Measurements from ENCODE around the gene MTREX. TPM values are rescaled to one million over a fixed set of nuclear protein-coding genes. Genes with fewer than 3 reads are reported as not detected.

Gene MTREX
- total and polyA plus RNA-seq, 10 of the 15 experiments (the other 5 are each of a cell fraction or from before 2014, with no cell fraction given): 20.1 to 102 (median 49.0) TPM

DNA sequence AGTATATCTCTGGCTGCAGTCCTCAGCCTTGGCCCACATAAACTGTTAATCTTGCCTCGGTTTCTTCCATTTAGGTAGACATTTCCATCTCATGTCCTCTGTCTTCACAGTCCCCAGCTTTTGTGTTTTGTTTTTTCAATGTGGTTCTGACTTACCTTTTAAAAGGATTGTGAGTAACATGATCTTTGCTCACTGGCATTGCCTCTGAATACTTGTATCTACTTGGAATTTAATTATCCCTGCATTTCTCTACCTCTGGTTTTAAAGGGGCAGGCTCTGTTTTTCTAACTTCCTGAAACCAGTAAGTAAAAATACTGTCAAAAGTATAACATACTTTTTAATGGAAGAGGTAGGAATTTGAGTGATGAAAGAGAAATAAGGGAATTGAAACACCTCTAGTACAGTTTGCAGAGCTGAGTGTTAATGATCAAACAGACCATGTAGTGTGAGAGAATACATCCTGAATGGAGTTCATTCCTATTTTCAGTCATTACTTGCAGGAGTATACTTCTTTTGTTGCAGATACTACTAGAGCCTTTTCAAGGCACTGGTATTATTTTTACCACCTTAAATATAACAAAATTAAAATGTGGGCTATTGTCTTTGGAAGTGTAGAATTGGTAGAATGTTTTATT, 62.6 kb downstream of the MTREX start (continued):
- TF ChIP-seq YY1 (IDR thresholded peaks at IDR 0.05; ENCODE audit: low read depth, low read length) (no peak), SUZ12 (IDR thresholded peaks at IDR 0.05; ENCODE audit: unreplicated experiment) (no peak), NR2C1 (IDR thresholded peaks at IDR 0.05) (no peak), FOS (IDR thresholded peaks at IDR 0.05; ENCODE audit: borderline replicate concordance, extremely low read depth, insufficient read length) (no peak), MYB (IDR thresholded peaks at IDR 0.05; ENCODE audit: borderline replicate concordance, low read depth, low read length) (no peak), ZNF622 (IDR thresholded peaks at IDR 0.05) (no peak)

DNA sequence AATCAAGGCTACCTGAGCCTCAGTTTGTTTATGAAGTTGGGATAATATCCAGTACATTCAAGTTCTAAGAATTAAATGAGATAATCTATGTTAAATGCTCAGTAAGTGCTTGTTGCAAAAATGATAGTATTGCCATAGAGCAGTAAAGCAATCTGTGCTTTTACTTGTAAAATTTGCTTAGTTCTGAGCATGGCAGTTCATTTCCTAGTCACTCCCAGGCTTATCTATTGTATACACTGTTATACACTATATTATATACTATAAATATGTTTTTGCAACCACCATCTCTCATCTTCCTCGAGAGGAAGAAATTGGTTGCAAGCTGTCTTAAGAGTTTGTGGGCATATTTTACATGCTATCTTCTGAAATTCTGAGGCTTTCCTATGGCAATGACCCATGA, 63.4 kb downstream of the MTREX start:
- TF ChIP-seq SREBF2 (IDR thresholded peaks at IDR 0.05; ENCODE audit: low read length) (no peak), NR2C1 (IDR thresholded peaks at IDR 0.05) (no peak), SP1 (IDR thresholded peaks at IDR 0.05; ENCODE audit: low read depth, low read length) (no peak), SUPT20H (IDR thresholded peaks at IDR 0.05; ENCODE audit: borderline replicate concordance, control insufficient read depth, low read depth, low read length) (no peak), RCOR1 (conservative IDR thresholded peaks at IDR 0.05; ENCODE audit: low read depth, low read length) (no peak), BACH1 (IDR thresholded peaks at IDR 0.05; ENCODE audit: borderline replicate concordance) (no peak)
- ChIA-PET POLR2A (no interaction called here), RAD21 (ENCODE audit: unreplicated experiment) (interaction anchor here (0.6 kb wide), 1 partner anchor 701 kb away, joined by 3 read pairs; no protein-coding TSS in a partner anchor), CTCF (interaction anchor here (1.5 kb wide), 1 partner anchor 321 kb away, joined by 5 read pairs; no protein-coding TSS in a partner anchor), SMC1A (ENCODE audit: uncharacterized antibody, unreplicated experiment) (interaction anchor here (0.9 kb wide), 1 partner anchor 10 kb away, joined by 4 read pairs; no protein-coding TSS in a partner anchor)
- DNase-seq (ENCODE audit: low read depth, low spot score): no peak
- H3K79me2 ChIP-seq (ENCODE audit: control insufficient read depth, insufficient read depth, low read length): no peaks in the 10 kb centered on the region
- WGBS (ENCODE audit: insufficient coverage, insufficient replicate concordance, low lambda C conversion rate, missing lambda C conversion rate): 100% methylated on average over 1 of the region's 1 CpG
- peaks cover 0 to 19% of the 10 kb centered on the region in 2 experiments; a peak in 2 of 4 replicates for H3K36me3 ChIP-seq (ENCODE audit: control insufficient read depth in 2 of 2, insufficient read depth in 2 of 2, low read length in 1 of 2)
- H3K4me1 ChIP-seq (ENCODE audit: control insufficient read depth, insufficient read depth, low read length): no peaks in the 10 kb centered on the region
- in situ Hi-C loops (cut with MboI) (no loop called here), intact Hi-C loops (cut with micrococcal nuclease; ENCODE audit: unreplicated experiment) (no loop called here)
- H4K20me1 ChIP-seq (ENCODE audit: control insufficient read depth, insufficient read depth): no peaks in the 10 kb centered on the region
- H3K4me3 ChIP-seq: no peak overlapping the region
- no peak for FAIRE-seq
- H3K27me3 ChIP-seq (replicated peaks in 1 of 2; ENCODE audit: control insufficient read depth in 2 of 2, insufficient read depth in 2 of 2, low read length in 1 of 2): no peaks in the 10 kb centered on the region
- no peak for ATAC-seq
- H3K9me3 ChIP-seq (replicated peaks; ENCODE audit: control insufficient read depth, insufficient read depth, low read length): peaks cover 6% of the 10 kb centered on the region
- no peak overlapping the region for H3K4me2 ChIP-seq (ENCODE audit: control insufficient read depth, insufficient read depth)
- no peak overlapping the region for H3K27ac ChIP-seq (ENCODE audit: control insufficient read depth, insufficient read depth)
- H3K9ac ChIP-seq (ENCODE audit: control insufficient read depth, insufficient read depth, low read length): no peak overlapping the region
- no TSS peak for BruUV-seq (replicated peaks)
- H2AFZ ChIP-seq (ENCODE audit: control insufficient read depth, low read depth, low read length): no peak overlapping the region
